ENCODE results near the gene FBXL5.

Gene FBXL5

GRCh38 chr4:15675356-15675755 lies 20.2 kb upstream of the FBXL5 start:
- no peak for DNase-seq

DNA sequence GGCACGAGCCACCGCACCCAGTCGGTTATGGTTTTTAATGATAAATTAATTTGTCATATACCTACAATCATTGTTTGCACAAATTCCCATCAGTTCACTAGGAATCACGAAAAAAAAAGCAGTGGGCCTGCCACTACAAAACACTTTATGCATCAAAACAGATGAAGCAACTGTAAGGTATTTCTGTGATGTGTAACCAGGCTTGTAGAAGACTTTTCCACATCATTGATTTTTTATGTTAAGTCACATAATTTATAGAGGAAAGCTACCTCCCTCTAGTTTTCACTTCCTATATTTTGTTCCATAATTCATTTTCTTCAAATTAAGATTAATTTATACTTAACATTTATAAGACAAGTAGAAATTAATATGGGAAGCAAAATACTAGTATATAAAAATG lies 19.8 kb upstream of the FBXL5 start:
- DNase-seq, result no peak

DNA sequence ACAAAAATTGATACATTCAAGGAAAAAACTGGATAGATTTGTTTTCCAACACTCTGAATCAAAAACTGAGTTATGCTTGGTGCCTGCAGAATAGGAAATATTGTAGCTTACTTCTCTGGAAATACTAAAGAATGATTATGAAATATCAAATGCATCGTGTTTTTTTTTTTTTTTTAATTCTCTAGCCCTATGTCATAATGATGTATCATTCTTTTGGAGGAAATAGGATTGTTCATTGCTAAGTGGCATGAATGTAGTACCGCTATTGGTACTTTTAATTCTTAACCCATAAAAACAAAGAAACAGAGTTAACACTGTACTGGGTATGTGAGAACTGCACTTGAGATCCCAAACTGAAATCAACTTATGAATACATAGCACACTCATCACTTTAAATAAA lies 18.9 kb upstream of the FBXL5 start:
- no peak for DNase-seq

- no peak for DNase-seq
These were observed 18.2 kb upstream of the FBXL5 start for GRCh38 chr4:15673337-15673736.

DNA sequence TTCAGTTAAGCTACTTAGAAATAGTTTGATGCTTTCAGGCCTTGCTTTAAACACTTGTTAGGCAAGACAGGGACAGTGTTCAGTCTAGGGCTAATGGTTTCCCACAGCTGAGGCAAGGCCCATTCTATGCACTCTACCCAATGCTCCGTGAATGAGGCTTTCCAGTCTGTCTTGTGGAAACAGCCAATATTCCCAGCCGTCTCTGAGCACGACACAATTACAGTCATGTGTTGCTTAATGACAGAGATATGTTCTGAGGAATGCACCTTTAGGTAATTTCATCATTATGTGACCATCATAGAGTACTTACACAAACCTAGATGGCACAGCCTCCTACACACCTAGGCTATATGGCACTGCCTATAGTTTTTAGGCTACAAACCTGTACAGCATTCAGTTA lies 16.9 kb upstream of the FBXL5 start:
- DNase-seq, result no peak

DNA sequence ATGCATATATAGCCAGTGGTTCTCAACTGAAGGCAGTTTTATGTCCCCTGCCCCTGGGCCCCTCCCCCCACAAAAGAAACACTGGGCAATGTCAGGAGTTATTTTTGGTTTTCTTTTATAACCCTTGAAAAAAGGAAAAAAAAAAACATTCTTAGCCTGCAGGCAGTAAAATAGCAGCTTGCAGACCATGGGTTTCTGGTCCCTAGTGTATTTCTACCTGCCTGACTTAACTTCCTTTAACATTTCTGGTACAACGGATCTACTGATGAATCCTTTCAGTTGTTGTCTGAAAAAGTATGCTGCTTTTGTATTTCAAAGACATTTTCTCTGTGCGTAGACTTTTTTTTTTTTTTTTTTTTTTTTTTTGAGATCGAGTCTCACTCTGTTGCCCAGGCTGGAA lies 15.4 kb upstream of the FBXL5 start:
- no peak for DNase-seq

DNA sequence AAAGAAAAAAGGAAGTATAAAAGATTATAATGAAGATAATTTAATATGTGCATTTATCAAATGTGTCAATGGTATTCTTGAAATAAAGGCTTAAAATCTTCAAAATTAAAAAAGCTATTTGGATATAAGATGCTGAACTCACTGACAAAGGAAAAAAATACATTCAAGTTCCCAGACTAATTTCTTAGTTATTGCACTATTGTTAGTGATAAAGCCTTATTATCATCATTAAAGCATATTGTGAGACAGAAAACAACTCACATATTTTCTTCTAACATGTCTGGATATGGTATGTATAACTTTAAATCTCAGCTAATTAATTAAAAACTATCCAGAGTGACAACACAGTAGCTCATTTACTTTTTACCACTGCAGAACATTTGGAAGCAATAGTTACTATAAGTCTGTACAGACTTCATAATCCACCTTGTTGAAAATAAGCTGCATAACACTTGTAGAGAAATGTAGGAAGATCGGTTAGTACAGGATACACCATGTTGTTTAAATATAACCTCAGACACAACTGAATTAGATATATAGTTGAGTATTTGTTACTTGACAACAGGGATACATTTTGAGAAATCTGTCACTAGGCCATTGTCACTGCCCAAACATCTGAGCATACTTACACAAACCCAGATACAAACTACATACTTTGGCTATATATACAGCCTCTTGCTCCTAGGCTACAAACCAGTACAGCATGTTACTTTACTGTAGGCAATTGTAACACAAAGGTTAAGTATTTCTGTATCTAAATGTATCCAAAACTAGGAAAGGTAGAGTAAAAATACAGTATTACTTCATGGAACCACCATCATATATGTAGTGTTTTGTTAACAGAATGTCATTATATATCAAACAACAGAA lies 13.6 kb upstream of the FBXL5 start:
- DNase-seq, result no peak

GRCh38 chr4:15667006-15667405 lies 11.8 kb upstream of the FBXL5 start:
- no peak for DNase-seq

DNA sequence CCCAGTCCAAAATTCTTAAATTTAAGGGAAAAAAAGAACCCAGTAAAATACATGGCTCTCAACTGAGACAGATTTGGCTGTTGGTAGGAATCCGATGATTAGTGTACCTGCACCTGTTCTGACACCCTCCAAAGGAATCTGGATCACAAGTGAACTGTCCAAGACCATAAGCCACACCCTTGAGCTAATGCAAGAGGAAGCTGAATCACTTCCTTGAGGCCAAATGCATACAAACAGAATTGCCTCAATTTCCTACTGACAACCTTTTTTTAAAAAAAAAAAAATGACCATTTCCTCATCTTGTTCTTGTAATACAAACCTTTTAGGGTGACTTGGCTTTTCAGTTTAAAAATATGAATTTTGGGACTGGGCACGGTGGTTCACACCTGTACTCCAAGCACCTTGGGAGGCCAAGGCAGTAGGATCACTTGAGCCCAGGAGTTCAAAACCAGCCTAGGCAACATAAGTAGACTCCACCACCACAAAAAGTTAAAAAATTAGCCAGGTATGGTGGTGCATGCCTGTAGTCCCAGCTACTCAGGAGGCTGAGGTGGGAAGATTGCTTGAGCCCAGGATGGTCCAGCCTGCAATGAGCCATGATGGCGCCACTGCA lies 10.7 kb upstream of the FBXL5 start:
- no peak for DNase-seq

DNA sequence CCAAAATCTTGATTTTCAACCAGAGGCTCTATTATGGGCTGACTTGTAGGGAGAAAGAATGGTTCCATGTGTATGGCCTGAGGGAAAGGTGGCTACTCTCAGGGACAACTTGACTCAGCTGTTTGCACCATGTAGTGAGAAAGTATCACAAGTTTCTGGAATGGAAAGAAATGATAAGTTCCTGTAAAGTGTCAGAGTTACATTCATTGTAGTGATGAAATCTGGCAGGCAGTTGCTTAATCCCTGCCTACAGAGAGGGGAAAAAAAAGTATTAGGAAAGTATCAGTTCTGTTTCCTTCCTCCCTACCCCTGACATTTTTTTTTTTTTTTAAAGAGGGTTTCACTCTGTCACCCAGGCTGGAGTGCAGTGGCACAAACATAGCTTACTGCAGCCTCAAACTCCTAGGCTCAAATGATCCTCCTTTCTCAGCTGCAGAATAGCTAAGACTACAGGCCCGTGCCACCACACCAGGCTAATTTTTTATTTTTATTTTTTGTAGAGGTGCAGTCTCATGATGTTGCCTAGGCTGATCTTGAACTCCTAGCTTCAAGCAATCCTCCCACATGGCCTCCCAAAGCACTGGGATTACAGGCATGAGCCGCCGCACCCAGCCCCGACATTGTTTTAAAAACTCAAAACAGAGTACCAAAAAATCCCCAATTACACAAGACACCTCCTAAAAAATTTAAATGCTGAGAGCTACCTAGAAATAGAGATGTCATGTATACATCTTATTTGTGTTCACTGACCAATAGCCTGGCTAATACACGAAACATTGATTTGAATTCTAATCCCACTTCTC lies 4.8 kb upstream of the FBXL5 start:
- no peak for DNase-seq

DNA sequence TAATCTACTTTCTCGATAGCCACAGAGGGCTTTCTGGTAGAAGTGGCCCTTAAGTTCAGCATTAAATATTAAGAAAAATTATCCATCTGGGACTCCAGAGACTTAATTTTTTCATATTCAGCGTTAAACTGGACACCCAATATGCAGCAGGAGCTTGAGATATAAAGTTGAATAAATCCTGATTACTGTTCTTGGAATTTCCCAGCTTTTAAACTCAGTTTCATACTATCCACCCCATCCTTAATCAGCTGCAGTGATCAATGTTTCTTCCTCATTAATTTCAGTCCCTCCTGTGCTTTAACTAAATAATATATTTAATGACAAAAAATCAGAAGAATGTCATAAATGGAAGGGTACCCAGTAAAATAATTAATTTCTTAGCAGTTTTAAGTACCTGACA lies 3.6 kb upstream of the FBXL5 start:
- DNase-seq, result no peak

DNA sequence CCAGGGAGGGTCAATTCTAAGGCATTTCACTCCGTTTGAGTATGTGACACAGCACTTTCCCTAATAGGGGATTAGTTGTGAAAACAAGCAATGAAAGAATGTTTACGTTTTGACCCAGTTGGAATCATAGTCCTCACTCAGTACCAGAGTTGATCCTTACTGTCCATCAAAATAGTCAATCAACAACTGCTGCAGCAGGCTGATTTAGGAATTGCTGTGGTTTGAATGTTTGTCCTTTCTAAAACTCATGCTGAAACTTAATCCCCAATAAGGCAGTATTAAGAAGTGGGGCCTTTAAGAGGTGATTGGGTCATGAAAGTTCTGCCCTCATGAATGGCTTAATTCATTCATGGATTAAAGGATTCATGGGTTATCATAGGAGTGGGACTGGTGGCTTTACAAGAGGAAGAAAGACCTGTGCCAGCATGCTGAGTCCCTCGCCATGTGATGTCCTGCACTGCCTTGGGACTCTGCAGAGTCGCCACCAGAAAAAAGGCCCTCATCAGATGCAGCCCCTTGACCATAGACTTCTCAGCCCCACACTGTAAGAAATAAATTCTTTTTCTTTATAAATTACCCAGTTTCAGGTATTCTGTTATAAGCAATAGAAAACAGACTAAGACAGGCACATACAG lies 3.1 kb upstream of the FBXL5 start:
- no peak for DNase-seq

- no peak for DNase-seq
These were observed 2.2 kb upstream of the FBXL5 start for GRCh38 chr4:15657366-15657765.

GRCh38 chr4:15656038-15656470 lies 897 bp upstream of the FBXL5 start:
- DNase-seq, result no peak

- no peak for DNase-seq
These were observed 449 bp downstream of the FBXL5 start for GRCh38 chr4:15654593-15655222.

- peak in 1 of 2 experiments; percentile 34 for DNase-seq
These were observed 1.1 kb downstream of the FBXL5 start for GRCh38 chr4:15653864-15654592.

DNA sequence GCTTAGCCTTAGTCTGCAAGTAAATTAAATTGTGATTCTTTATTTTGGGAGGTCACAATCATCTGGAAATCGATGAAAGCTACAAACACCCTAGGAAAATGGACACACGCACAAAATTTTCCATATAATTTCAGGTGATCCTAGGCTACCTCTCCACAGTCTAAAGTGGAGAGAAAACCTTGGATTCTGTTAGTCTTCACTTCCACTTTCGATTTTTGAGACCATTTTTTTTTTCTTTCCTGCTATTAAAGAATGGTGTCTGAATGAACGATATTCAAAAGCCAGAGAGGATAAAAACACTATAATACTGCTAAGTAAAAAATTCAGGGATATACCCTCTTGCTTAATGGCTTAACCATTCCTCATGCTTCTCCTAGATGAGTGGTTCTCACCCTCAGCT lies 1.7 kb downstream of the FBXL5 start:
- no peak for DNase-seq

- DNase-seq, result no peak
These were observed 2.3 kb downstream of the FBXL5 start for GRCh38 chr4:15652841-15653240.

- DNase-seq, result no peak
These were observed 3.0 kb downstream of the FBXL5 start for GRCh38 chr4:15652191-15652590.

DNA sequence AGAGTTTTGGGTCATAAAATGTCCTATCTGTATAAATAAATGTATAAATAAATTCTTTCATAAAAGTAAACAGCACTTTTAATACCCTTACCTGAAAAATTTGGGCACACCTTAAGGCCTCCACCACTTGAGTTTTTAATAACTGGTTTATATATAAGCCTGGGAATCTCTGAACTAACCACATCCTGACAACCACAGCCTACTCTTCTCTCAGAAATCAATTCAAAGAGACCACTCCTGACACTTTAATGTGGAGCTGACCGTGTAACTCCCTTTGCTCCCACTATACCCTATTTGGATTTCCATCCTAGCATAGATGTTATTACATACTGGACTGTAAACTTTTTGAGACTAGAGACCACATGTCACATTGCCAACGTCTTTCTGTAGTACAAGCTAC lies 3.5 kb downstream of the FBXL5 start:
- DNase-seq, result no peak

GRCh38 chr4:15649914-15650545 lies 5.1 kb downstream of the FBXL5 start:
- peak; percentile 39 to 57 for DNase-seq

DNA sequence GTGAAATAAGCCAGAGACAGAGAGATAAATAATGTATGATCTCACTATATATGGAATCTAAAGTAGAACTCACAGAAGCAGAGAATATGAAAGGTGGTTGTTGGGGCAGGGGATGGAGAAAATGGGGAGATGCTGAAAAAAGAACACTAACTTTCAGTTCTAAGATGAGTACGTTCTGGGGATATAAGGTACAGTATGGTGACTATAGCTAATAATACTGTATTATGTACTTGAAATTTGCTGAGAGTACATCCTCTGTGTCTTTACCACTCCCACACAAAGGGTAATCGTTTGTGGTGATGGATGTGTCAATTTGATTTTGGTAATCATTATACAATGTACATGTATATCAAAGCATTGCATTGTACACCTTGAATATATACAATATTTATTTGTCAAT lies 6.6 kb downstream of the FBXL5 start:
- no peak for DNase-seq

All from NCI-H446 (cell line).